Measurements from ENCODE around the gene PHACTR1. TPM values are rescaled to one million over a fixed set of nuclear protein-coding genes. Genes with fewer than 3 reads are reported as not detected.
"Not testable (repeated sequence)": the region's sequence is repeated elsewhere in the genome, so short reads cannot be mapped to it uniquely, and the experiment has no call there.

The PHACTR1 gene
- total RNA-seq, 2 donors from 2014 or later = 2.8 to 6.3 TPM

- no peaks in the 10 kb centered on the region for H3K27me3 Mint-ChIP-seq (ENCODE audit: insufficient read depth)
- WGBS, 2 experiments (ENCODE audit: insufficient coverage in 1 of 2, insufficient read length in 1 of 2) = 92 to 97% methylated on average over 5 to 7 of the region's 7 CpGs
- no peak overlapping the region for H3K4me3 ChIP-seq (ENCODE audit: low read length)
- DNase-seq = no peak
- no peaks in the 10 kb centered on the region for H3K9me3 Mint-ChIP-seq
- peaks cover 2% of the 10 kb centered on the region for H3K4me1 Mint-ChIP-seq
- no peaks in the 10 kb centered on the region for H3K9me3 ChIP-seq (ENCODE audit: control insufficient read depth, low read length)
- no peaks in the 10 kb centered on the region for H3K36me3 Mint-ChIP-seq (ENCODE audit: low read depth)
- H3K27me3 ChIP-seq (ENCODE audit: control insufficient read depth, insufficient read depth, low read length, poor library complexity, severe bottlenecking) = no peaks in the 10 kb centered on the region
- H3K36me3 ChIP-seq (ENCODE audit: control insufficient read depth, insufficient read depth, low read length) = no peaks in the 10 kb centered on the region
- H3K9ac ChIP-seq (ENCODE audit: extremely low read depth, low read length, poor library complexity, severe bottlenecking) = no peak overlapping the region
- no peak for TF ChIP-seq CTCF (conservative IDR thresholded peaks at IDR 0.05)
- no peak overlapping the region for H3K27ac Mint-ChIP-seq
- no peak overlapping the region for H3K27ac ChIP-seq (ENCODE audit: low read depth, low read length)
- H3K4me1 ChIP-seq (ENCODE audit: control insufficient read depth, insufficient read depth, low read length) = no peaks in the 10 kb centered on the region
- H3K4me3 Mint-ChIP-seq = no peak overlapping the region
These were observed 3.7 kb downstream of the PHACTR1 start for GRCh38 chr6:12720310-12720709.

GRCh38 chr6:12725263-12725662 lies 8.7 kb downstream of the PHACTR1 start:
- H3K36me3 ChIP-seq (ENCODE audit: control insufficient read depth, insufficient read depth, low read length) = no peaks in the 10 kb centered on the region
- Mint-ChIP-seq H3K9me3 (no peaks in the 10 kb centered on the region), H3K4me3 (no peak overlapping the region), H3K27me3 (ENCODE audit: insufficient read depth) (no peaks in the 10 kb centered on the region), H3K36me3 (ENCODE audit: low read depth) (no peaks in the 10 kb centered on the region), H3K4me1 (peaks cover 7% of the 10 kb centered on the region), H3K27ac (no peak overlapping the region)
- no peak for TF ChIP-seq CTCF (conservative IDR thresholded peaks at IDR 0.05)
- WGBS, 2 experiments (ENCODE audit: insufficient coverage in 1 of 2, insufficient read length in 1 of 2) = 80 to 81% methylated on average over 1 to 2 of the region's 2 CpGs
- no peaks in the 10 kb centered on the region for H3K4me1 ChIP-seq (ENCODE audit: control insufficient read depth, insufficient read depth, low read length)
- DNase-seq = peak; percentile 50
- no peak overlapping the region for H3K9ac ChIP-seq (ENCODE audit: extremely low read depth, low read length, poor library complexity, severe bottlenecking)
- H3K9me3 ChIP-seq (ENCODE audit: control insufficient read depth, low read length) = no peaks in the 10 kb centered on the region
- no peak overlapping the region for H3K27ac ChIP-seq (ENCODE audit: low read depth, low read length)
- no peaks in the 10 kb centered on the region for H3K27me3 ChIP-seq (ENCODE audit: control insufficient read depth, insufficient read depth, low read length, poor library complexity, severe bottlenecking)
- no peak overlapping the region for H3K4me3 ChIP-seq (ENCODE audit: low read length)

- Mint-ChIP-seq H3K4me1 (peaks cover 7% of the 10 kb centered on the region), H3K9me3 (no peaks in the 10 kb centered on the region), H3K4me3 (no peak overlapping the region), H3K27me3 (ENCODE audit: insufficient read depth) (no peaks in the 10 kb centered on the region), H3K27ac (no peak overlapping the region), H3K36me3 (ENCODE audit: low read depth) (no peaks in the 10 kb centered on the region)
- no peaks in the 10 kb centered on the region for H3K27me3 ChIP-seq (ENCODE audit: control insufficient read depth, insufficient read depth, low read length, poor library complexity, severe bottlenecking)
- no peak overlapping the region for H3K4me3 ChIP-seq (ENCODE audit: low read length)
- H3K36me3 ChIP-seq (ENCODE audit: control insufficient read depth, insufficient read depth, low read length) = no peaks in the 10 kb centered on the region
- no peak for DNase-seq
- H3K9ac ChIP-seq (ENCODE audit: extremely low read depth, low read length, poor library complexity, severe bottlenecking) = no peak overlapping the region
- no peak for TF ChIP-seq CTCF (conservative IDR thresholded peaks at IDR 0.05)
- WGBS, 2 experiments (ENCODE audit: insufficient coverage in 1 of 2, insufficient read length in 1 of 2) = 61 to 85% methylated on average over 4 of the region's 4 CpGs
- H3K9me3 ChIP-seq (ENCODE audit: control insufficient read depth, low read length) = no peaks in the 10 kb centered on the region
- no peaks in the 10 kb centered on the region for H3K4me1 ChIP-seq (ENCODE audit: control insufficient read depth, insufficient read depth, low read length)
- no peak overlapping the region for H3K27ac ChIP-seq (ENCODE audit: low read depth, low read length)
These were observed 12.9 kb downstream of the PHACTR1 start for GRCh38 chr6:12729467-12729866.

- not testable (repeated sequence) for H3K4me1 ChIP-seq (ENCODE audit: control insufficient read depth, insufficient read depth, low read length); H3K27me3 ChIP-seq (ENCODE audit: control insufficient read depth, insufficient read depth, low read length, poor library complexity, severe bottlenecking); DNase-seq; H3K27ac Mint-ChIP-seq; H3K4me1 Mint-ChIP-seq; H3K4me3 Mint-ChIP-seq; H3K4me3 ChIP-seq (ENCODE audit: low read length); H3K9ac ChIP-seq (ENCODE audit: extremely low read depth, low read length, poor library complexity, severe bottlenecking); H3K9me3 Mint-ChIP-seq; H3K9me3 ChIP-seq (ENCODE audit: control insufficient read depth, low read length); H3K27me3 Mint-ChIP-seq (ENCODE audit: insufficient read depth); H3K36me3 ChIP-seq (ENCODE audit: control insufficient read depth, insufficient read depth, low read length); H3K27ac ChIP-seq (ENCODE audit: low read depth, low read length); H3K36me3 Mint-ChIP-seq (ENCODE audit: low read depth)
- WGBS, 2 experiments (ENCODE audit: insufficient coverage in 1 of 2, insufficient read length in 1 of 2) = 94% methylated on average over 2 of the region's 2 CpGs; no CpG with 5 or more reads in 1 of the 2 experiments
These were observed 14.2 kb downstream of the PHACTR1 start for GRCh38 chr6:12730809-12731208.
